Measurements from ENCODE around the gene MAB21L1.

MAB21L1 gene

DNA sequence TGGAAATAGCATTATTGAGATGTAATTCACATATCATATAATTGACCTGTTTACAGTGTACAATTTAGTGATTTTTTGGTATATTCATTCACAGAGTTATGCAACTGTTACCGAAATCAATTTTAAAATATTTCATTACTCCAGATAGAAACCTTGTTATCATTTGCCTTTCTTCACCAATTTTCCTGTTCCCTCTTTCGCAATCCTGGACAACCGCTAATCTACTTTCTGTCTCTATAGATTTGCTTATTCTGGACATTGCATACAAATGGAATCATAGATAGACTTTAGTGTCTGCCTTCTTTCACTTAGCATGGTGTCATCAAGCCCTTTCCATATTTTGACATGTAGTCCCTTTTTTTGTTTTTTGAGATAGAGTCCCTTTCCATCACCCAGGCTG, 19.2 kb downstream of the MAB21L1 start:
- no peak for DNase-seq (ENCODE audit: low spot score)
- in situ Hi-C loops (cut with MboI; ENCODE audit: low sequenced_read_pairs, unreplicated experiment): no loop called here
- TF ChIP-seq, protein P1, sequence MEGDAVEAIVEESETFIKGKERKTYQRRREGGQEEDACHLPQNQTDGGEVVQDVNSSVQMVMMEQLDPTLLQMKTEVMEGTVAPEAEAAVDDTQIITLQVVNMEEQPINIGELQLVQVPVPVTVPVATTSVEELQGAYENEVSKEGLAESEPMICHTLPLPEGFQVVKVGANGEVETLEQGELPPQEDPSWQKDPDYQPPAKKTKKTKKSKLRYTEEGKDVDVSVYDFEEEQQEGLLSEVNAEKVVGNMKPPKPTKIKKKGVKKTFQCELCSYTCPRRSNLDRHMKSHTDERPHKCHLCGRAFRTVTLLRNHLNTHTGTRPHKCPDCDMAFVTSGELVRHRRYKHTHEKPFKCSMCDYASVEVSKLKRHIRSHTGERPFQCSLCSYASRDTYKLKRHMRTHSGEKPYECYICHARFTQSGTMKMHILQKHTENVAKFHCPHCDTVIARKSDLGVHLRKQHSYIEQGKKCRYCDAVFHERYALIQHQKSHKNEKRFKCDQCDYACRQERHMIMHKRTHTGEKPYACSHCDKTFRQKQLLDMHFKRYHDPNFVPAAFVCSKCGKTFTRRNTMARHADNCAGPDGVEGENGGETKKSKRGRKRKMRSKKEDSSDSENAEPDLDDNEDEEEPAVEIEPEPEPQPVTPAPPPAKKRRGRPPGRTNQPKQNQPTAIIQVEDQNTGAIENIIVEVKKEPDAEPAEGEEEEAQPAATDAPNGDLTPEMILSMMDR (IDR thresholded peaks at IDR 0.05; ENCODE audit: borderline replicate concordance, control extremely low read depth, extremely low read depth, insufficient read depth, missing control alignments): no peak

DNA sequence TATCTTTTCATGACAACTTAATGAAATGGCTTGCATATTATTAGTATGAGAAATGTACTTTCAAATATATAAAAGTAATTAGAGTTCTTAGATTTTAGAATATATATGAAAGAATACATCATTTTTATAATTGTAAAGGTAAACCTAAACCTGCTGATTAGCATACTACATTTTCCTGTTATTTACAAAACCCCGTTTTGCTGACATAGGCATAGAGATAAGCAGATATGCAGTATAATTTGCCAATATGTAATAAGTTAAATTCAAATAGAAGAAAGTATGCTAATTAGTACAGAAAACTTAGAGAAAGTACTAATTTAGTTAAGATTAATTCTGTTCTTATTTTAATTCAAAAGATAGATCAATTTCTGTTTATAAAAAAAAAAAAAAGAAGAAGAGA, 21.5 kb downstream of the MAB21L1 start:
- TF ChIP-seq, protein P1 (IDR thresholded peaks at IDR 0.05; ENCODE audit: borderline replicate concordance, control extremely low read depth, extremely low read depth, insufficient read depth, missing control alignments): no peak
- no peak for DNase-seq (ENCODE audit: low spot score)
- in situ Hi-C loops (cut with MboI; ENCODE audit: low sequenced_read_pairs, unreplicated experiment): no loop called here

GRCh38 chr13:35449821-35450220, 26.7 kb downstream of the MAB21L1 start:
- in situ Hi-C loops (cut with MboI; ENCODE audit: low sequenced_read_pairs, unreplicated experiment): no loop called here
- no peak for DNase-seq (ENCODE audit: low spot score)
- TF ChIP-seq, protein P1 (IDR thresholded peaks at IDR 0.05; ENCODE audit: borderline replicate concordance, control extremely low read depth, extremely low read depth, insufficient read depth, missing control alignments): no peak

GRCh38 chr13:35448465-35448864, 28.0 kb downstream of the MAB21L1 start:
- TF ChIP-seq, protein P1 (IDR thresholded peaks at IDR 0.05; ENCODE audit: borderline replicate concordance, control extremely low read depth, extremely low read depth, insufficient read depth, missing control alignments): no peak
- no peak for DNase-seq (ENCODE audit: low spot score)
- in situ Hi-C loops (cut with MboI; ENCODE audit: low sequenced_read_pairs, unreplicated experiment): no loop called here

Measured in GM13976 (cell line).